GM23338 (cell line): ENCODE measurements around the gene MRFAP1.

Experiments
- CREB1 ChIP-seq: fragments of 250-450 bp; sonication (Bioruptor Pico); IDR thresholded peaks from 2 replicates; pipeline ENCODE4 v1.5.0; 2020; ENCODE audit warnings: low read depth, mild to moderate bottlenecking, moderate library complexity
- CTCF ChIP-seq, 2 experiments: fragments of 200-600 bp in 1 of 2; sonication (generic) in 1 of 2; conservative IDR thresholded peaks; 2 replicates each; pipeline versions ENCODE4 v1.5.1 to v1.6.1; 2016 to 2017; ENCODE audit warnings: antibody characterized with exemption in 2 of 2, low read depth in 2 of 2, mild to moderate bottlenecking in 2 of 2, moderate library complexity in 1 of 2
- ETS1 ChIP-seq: IDR thresholded peaks from 2 replicates; pipeline ENCODE4 v1.6.1; 2016; ENCODE audit warnings: antibody characterized with exemption
- EZH2 ChIP-seq: fragments of 200-600 bp; sonication (generic); IDR thresholded peaks from one replicate; pipeline ENCODE4 v1.8.0; 2017; ENCODE audit warnings: antibody characterized with exemption, mild to moderate bottlenecking, low read depth; ENCODE audit not compliant: unreplicated experiment
- EZH2phosphoT487 ChIP-seq: fragments of 200-600 bp; sonication (generic); IDR thresholded peaks from one replicate; pipeline ENCODE4 v1.8.1; 2018; ENCODE audit warnings: antibody characterized with exemption; ENCODE audit not compliant: unreplicated experiment
- JUNB ChIP-seq: IDR thresholded peaks from one replicate; pipeline ENCODE4 v1.6.1; 2016; ENCODE audit warnings: antibody characterized with exemption; ENCODE audit not compliant: unreplicated experiment
- NANOG ChIP-seq: IDR thresholded peaks from 2 replicates; pipeline ENCODE4 v1.6.1; 2016; ENCODE audit warnings: antibody characterized with exemption, borderline replicate concordance
- POLR2AphosphoS5 ChIP-seq: IDR thresholded peaks from 2 replicates; pipeline ENCODE4 v1.6.1; 2016; ENCODE audit warnings: antibody characterized with exemption, low read depth
- REST ChIP-seq: IDR thresholded peaks from one replicate; pipeline ENCODE4 v1.6.1; 2018; ENCODE audit warnings: antibody characterized with exemption; ENCODE audit not compliant: unreplicated experiment
- STAT1 ChIP-seq: IDR thresholded peaks from one replicate; pipeline ENCODE4 v1.6.1; 2016; ENCODE audit warnings: antibody characterized with exemption; ENCODE audit not compliant: unreplicated experiment
- ZNF114 ChIP-seq: fragments of 250-450 bp; sonication (Bioruptor Pico); IDR thresholded peaks from 2 replicates; pipeline ENCODE4 v1.5.0; 2020; ENCODE audit warnings: mild to moderate bottlenecking, moderate library complexity

GRCh38 chr4:6672131-6672530, 31.6 kb downstream of the MRFAP1 start:
- no peak for TF ChIP-seq REST
- no peak for TF ChIP-seq EZH2
- TF ChIP-seq CTCF (conservative IDR thresholded peaks at IDR 0.05; ENCODE audit: low read depth in 2 of 2) = no peak
- TF ChIP-seq EZH2phosphoT487 = no peak
- no peak for TF ChIP-seq JUNB
- TF ChIP-seq POLR2AphosphoS5 = no peak
- no peak for TF ChIP-seq CREB1 (CRISPR knock-in tag)
- no peak for TF ChIP-seq STAT1
- no peak for TF ChIP-seq NANOG
- TF ChIP-seq ETS1 = no peak
- TF ChIP-seq ZNF114 (CRISPR knock-in tag) = no peak
